SK-N-SH (cell line): ENCODE results near the gene POU6F2. TPM values are rescaled to one million over a fixed set of nuclear protein-coding genes. Genes with fewer than 3 reads are reported as not detected.

Experiments
- CTCF ChIA-PET: fragments of 300-600, 350-600 bp; formaldehyde crosslinking; extraction: SDS; loops from one replicate; lab custom pipeline; 2021; lab: Yijun Ruan, JAX
- POLR2A ChIA-PET: fragments of 350-600 bp; sonication (Branson Sonifier 250); formaldehyde crosslinking; extraction: SDS; loops from one replicate; lab custom pipeline; 2020; ENCODE audit warnings: antibody characterized with exemption, inconsistent platforms; lab: Yijun Ruan, JAX
- DNase-seq: peaks from one replicate; pipeline ENCODE4 v3.0.0; 2012
- H2AFZ ChIP-seq: fragments of 200-600 bp; sonication (generic); 2 replicates; pipeline ENCODE4 v1.8.1; 2016; ENCODE audit warnings: antibody characterized with exemption, mild to moderate bottlenecking, low read depth
- H3F3A ChIP-seq: fragments of 200-600 bp; sonication (generic); replicated peaks from 2 replicates; pipeline ENCODE3; 2016; ENCODE audit warnings: antibody characterized with exemption, mild to moderate bottlenecking; ENCODE audit not compliant: insufficient read depth
- H3K27ac ChIP-seq, 2 experiments: fragments of 200-500 bp in 1 of 2; fragments of 200-600 bp in 1 of 2; sonication (Bioruptor generic) in 1 of 2; sonication (generic), shearing (Covaris generic) in 1 of 2; 2 replicates each; pipeline versions ENCODE4 v1.5.1 to v1.6.1; 2014 to 2016; ENCODE audit warnings: low read depth in 2 of 2, inconsistent platforms in 1 of 2, low read length in 1 of 2, mild to moderate bottlenecking in 1 of 2, mixed read lengths in 1 of 2
- H3K27me3 ChIP-seq: fragments of 200-600 bp; sonication (generic), shearing (Covaris generic); 2 replicates; pipeline ENCODE4 v1.6.1; 2016; ENCODE audit warnings: mixed run types; ENCODE audit not compliant: insufficient read depth
- H3K36me3 ChIP-seq, 2 experiments: fragments of 200-500 bp in 1 of 2; fragments of 200-600 bp in 1 of 2; sonication (Bioruptor generic) in 1 of 2; sonication (generic) in 1 of 2; replicated peaks in 1 of 2; 2 replicates each; pipeline versions ENCODE3 to v1.5.1; 2014 to 2016; ENCODE audit warnings: low read length in 1 of 2, mild to moderate bottlenecking in 1 of 2; ENCODE audit not compliant: insufficient read depth in 2 of 2, control insufficient read depth in 1 of 2
- H3K4me1 ChIP-seq, 2 experiments: fragments of 200-500 bp in 1 of 2; fragments of 200-600 bp in 1 of 2; sonication (Bioruptor generic) in 1 of 2; sonication (generic), shearing (Covaris generic) in 1 of 2; 2 replicates each; pipeline versions ENCODE4 v1.5.1 to v1.6.1; 2014 to 2016; ENCODE audit warnings: low read depth in 1 of 2, low read length in 1 of 2, mixed run types in 1 of 2; ENCODE audit not compliant: insufficient read depth in 2 of 2, control insufficient read depth in 1 of 2
- H3K4me2 ChIP-seq: fragments of 200-600 bp; sonication (generic), shearing (Covaris generic); 2 replicates; pipeline ENCODE4 v1.6.1; 2017; ENCODE audit warnings: mixed run types
- H3K4me3 ChIP-seq, 2 experiments: fragments of 200-500 bp in 1 of 2; fragments of 200-600 bp in 1 of 2; sonication (Bioruptor generic) in 1 of 2; sonication (generic), shearing (Covaris generic) in 1 of 2; 2 replicates each; pipeline versions ENCODE4 v1.5.1 to v1.8.1; 2014 to 2016; ENCODE audit warnings: low read depth in 2 of 2, inconsistent platforms in 1 of 2, low read length in 1 of 2, mild to moderate bottlenecking in 1 of 2, mixed read lengths in 1 of 2, moderate library complexity in 1 of 2
- H3K79me2 ChIP-seq: fragments of 200-600 bp; sonication (generic); 2 replicates; pipeline ENCODE4 v1.8.1; 2017; ENCODE audit warnings: mild to moderate bottlenecking; ENCODE audit not compliant: insufficient read depth
- H3K9ac ChIP-seq: fragments of 200-600 bp; sonication (generic); 2 replicates; pipeline ENCODE4 v1.6.1; 2017; ENCODE audit warnings: mixed run types
- H3K9me2 ChIP-seq: fragments of 200-600 bp; sonication (generic); 2 replicates; pipeline ENCODE4 v1.6.1; 2017; ENCODE audit warnings: mixed run types
- H3K9me3 ChIP-seq: fragments of 200-600 bp; sonication (generic); 2 replicates; pipeline ENCODE4 v1.6.1; 2017; ENCODE audit warnings: mixed run types, mild to moderate bottlenecking, moderate library complexity
- H4K20me1 ChIP-seq: fragments of 200-600 bp; sonication (generic); 2 replicates; pipeline ENCODE4 v1.6.1; 2017; ENCODE audit warnings: mild to moderate bottlenecking, mixed run types; ENCODE audit not compliant: insufficient read depth
- ELF1 ChIP-seq: IDR thresholded peaks from 2 replicates; pipeline ENCODE4 v1.4.0; 2012
- FOXJ3 ChIP-seq: sonication (generic); formaldehyde crosslinking; IDR thresholded peaks from 2 replicates; pipeline ENCODE4 v1.5.1; 2020; ENCODE audit warnings: mild to moderate bottlenecking, missing genetic modification reagents
- FOXM1 ChIP-seq: IDR thresholded peaks from 2 replicates; pipeline ENCODE4 v1.4.0; 2012; ENCODE audit warnings: low read depth, mild to moderate bottlenecking
- JUND ChIP-seq: IDR thresholded peaks from 2 replicates; pipeline ENCODE4 v1.4.0; 2012
- MAX ChIP-seq: IDR thresholded peaks from 2 replicates; pipeline ENCODE4 v1.4.0; 2012; ENCODE audit warnings: low read depth
- MEF2A ChIP-seq: IDR thresholded peaks from 2 replicates; pipeline ENCODE4 v1.4.0; 2012; ENCODE audit warnings: low read depth, borderline replicate concordance
- RAD21 ChIP-seq: IDR thresholded peaks from 2 replicates; pipeline ENCODE4 v1.6.1; 2012; ENCODE audit warnings: mild to moderate bottlenecking, low read length
- RCOR1 ChIP-seq: fragments of 150-350 bp; IDR thresholded peaks from 2 replicates; pipeline ENCODE4 v1.6.1; 2017; ENCODE audit warnings: antibody characterized with exemption, low read length
- TAF1 ChIP-seq: IDR thresholded peaks from 2 replicates; pipeline ENCODE4 v1.6.1; 2012; ENCODE audit warnings: low read depth, mild to moderate bottlenecking, low read length, moderate library complexity, borderline replicate concordance
- TEAD4 ChIP-seq: IDR thresholded peaks from 2 replicates; pipeline ENCODE4 v1.4.0; 2012; ENCODE audit warnings: mild to moderate bottlenecking, borderline replicate concordance; ENCODE audit not compliant: insufficient read depth
- WGBS: methylation state at CpG from one replicate; pipeline ENCODE4 v1.1.6; 2017; ENCODE audit warnings: low lambda C conversion rate; 5-methylcytosine and 5-hydroxymethylcytosine counted together
- polyA plus RNA-seq, 3 experiments: library from polyadenylated mRNA; depleted of rRNA; stranded (reverse); fragments of >200 nt; gene quantifications; 2 replicates each; pipeline ENCODE4 v1.2.3, GENCODE V29; 2012
- TF ChIP-seq, protein P1 (sequence below): fragments of 150-350 bp; IDR thresholded peaks from 2 replicates; pipeline ENCODE4 v1.6.1; 2017; ENCODE audit warnings: antibody characterized with exemption, low read length, low read depth, borderline replicate concordance

The POU6F2 gene
- polyA plus RNA-seq, 1 of the 3 experiments (the other 2 are of a cell fraction) = under 0.01 TPM

GRCh38 chr7:39480901-39481300, 503.2 kb downstream of the POU6F2 start:
- Histone ChIP-seq H2AFZ (no peak overlapping the region), H4K20me1 (no peaks in the 10 kb centered on the region), H3K79me2 (no peaks in the 10 kb centered on the region), H3K27ac (no peak overlapping the region), H3F3A (no peaks in the 10 kb centered on the region), H3K36me3 (no peaks in the 10 kb centered on the region), H3K4me2 (no peak overlapping the region), H3K27me3 (peaks cover 19% of the 10 kb centered on the region; the same call in 1 of the 2 replicates), H3K9me2 (no peaks in the 10 kb centered on the region), H3K9ac (no peak overlapping the region), H3K4me1 (no peaks in the 10 kb centered on the region), H3K4me3 (no peak overlapping the region), H3K9me3 (no peaks in the 10 kb centered on the region)
- CTCF ChIA-PET = no interaction called here
- DNase-seq = no peak
- TF ChIP-seq TAF1 (no peak), FOXM1 (no peak), ELF1 (no peak)
- POLR2A ChIA-PET = no interaction called here

DNA sequence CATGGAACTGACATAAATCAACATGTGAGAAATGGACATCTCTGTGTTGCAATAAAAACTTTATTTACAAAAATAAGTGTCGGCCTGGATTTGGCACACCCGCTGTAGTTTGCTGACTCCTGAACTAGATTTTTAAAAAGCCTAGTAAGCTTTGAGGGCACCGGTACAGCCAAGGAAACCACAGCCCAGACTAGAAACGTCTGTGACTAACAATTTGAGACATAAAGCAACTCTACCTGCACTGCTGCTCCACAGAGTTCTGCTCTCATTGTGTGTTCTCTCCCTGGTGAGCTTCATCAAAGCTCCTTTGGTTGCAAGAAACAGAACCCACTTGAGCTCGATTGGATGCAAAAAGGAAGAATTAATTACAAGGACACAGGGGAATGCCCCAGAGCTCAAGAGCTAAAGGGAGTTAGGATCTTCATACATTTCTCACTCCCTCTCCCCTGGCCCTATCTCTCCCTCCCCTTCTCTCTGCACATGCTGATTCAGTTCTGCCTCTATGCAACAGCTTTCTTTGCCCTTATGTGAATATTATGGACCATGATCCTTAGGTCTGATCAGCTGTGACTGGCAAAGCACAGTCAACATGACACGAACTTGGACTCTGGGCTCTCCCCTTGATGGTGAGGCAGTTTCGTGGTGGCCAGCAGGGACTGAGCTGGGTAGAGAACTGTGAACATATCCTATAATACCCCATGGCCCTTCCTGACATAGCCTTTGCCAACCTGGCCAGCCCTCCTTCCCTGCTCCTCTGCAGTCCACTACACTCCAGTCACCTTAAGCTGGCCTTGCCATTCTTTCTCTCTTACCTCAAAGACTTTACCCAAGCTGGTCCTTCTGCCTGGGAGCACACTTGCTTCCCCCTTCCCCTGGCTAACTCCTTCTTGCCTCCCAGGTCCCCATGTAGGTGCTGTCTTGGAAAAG, 511.0 kb downstream of the POU6F2 start:
- no peaks in the 10 kb centered on the region for H3K9me3 ChIP-seq
- H3K9ac ChIP-seq = no peak overlapping the region
- no peaks in the 10 kb centered on the region for H3K79me2 ChIP-seq
- H3K4me2 ChIP-seq = no peak overlapping the region
- CTCF ChIA-PET = interaction anchor here (1.5 to 2.0 kb wide), 2 partner anchors 10 to 32 kb away, joined by 3 to 4 read pairs; no protein-coding TSS in a partner anchor
- H3K4me1 ChIP-seq = no peaks in the 10 kb centered on the region; a peak in 1 of 4 replicates
- no peaks in the 10 kb centered on the region for H4K20me1 ChIP-seq
- no peak overlapping the region for H3K4me3 ChIP-seq
- no peak overlapping the region for H3K27ac ChIP-seq
- H2AFZ ChIP-seq = no peak overlapping the region
- no peak for TF ChIP-seq MAX
- no peak for TF ChIP-seq RCOR1
- TF ChIP-seq TEAD4 = no peak
- TF ChIP-seq RAD21 = no peak
- no peak for TF ChIP-seq FOXJ3 (CRISPR knock-in tag)
- TF ChIP-seq, protein P1, sequence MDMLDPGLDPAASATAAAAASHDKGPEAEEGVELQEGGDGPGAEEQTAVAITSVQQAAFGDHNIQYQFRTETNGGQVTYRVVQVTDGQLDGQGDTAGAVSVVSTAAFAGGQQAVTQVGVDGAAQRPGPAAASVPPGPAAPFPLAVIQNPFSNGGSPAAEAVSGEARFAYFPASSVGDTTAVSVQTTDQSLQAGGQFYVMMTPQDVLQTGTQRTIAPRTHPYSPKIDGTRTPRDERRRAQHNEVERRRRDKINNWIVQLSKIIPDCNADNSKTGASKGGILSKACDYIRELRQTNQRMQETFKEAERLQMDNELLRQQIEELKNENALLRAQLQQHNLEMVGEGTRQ = no peak
- no peak for TF ChIP-seq MEF2A
- TF ChIP-seq JUND = no peak
- TF ChIP-seq, all 33 proteins: peak for 0
- Histone ChIP-seq H3K9me2 (no peaks in the 10 kb centered on the region), H3K36me3 (no peaks in the 10 kb centered on the region), H3F3A (no peaks in the 10 kb centered on the region), H3K27me3 (peaks cover 21% of the 10 kb centered on the region; the same call in 1 of the 2 replicates)
- POLR2A ChIA-PET = no interaction called here
- no peak for DNase-seq
- 35% methylated on average over 7 of the region's 7 CpGs for WGBS
